ENCODE results near the gene SETD1A.
"Not testable (repeated sequence)": the region's sequence is repeated elsewhere in the genome, so short reads cannot be mapped to it uniquely, and the experiment has no call there.

DNA sequence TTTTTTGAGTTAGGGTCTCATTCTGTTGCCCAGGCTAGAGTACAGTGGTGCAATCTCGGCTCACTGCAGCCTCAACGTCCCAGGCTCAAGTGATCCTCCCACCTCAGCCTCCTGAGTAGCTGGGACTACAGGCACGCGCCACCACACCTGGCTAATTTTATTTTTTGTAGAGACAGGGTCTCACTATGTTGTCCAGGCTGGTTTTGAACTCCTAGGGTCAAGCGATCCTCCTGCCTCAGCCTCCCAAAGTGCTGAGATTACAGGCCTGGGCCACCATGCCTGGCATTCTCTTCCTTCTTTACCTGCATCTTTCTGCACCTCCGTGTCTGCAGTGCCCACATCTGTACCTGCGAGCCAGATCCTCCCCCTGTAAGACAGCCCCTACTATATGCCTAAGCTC, 54.3 kb downstream of the SETD1A start:
- TF ChIP-seq, protein P1, sequence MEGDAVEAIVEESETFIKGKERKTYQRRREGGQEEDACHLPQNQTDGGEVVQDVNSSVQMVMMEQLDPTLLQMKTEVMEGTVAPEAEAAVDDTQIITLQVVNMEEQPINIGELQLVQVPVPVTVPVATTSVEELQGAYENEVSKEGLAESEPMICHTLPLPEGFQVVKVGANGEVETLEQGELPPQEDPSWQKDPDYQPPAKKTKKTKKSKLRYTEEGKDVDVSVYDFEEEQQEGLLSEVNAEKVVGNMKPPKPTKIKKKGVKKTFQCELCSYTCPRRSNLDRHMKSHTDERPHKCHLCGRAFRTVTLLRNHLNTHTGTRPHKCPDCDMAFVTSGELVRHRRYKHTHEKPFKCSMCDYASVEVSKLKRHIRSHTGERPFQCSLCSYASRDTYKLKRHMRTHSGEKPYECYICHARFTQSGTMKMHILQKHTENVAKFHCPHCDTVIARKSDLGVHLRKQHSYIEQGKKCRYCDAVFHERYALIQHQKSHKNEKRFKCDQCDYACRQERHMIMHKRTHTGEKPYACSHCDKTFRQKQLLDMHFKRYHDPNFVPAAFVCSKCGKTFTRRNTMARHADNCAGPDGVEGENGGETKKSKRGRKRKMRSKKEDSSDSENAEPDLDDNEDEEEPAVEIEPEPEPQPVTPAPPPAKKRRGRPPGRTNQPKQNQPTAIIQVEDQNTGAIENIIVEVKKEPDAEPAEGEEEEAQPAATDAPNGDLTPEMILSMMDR (conservative IDR thresholded peaks at IDR 0.05): not testable (repeated sequence)
- TF ChIP-seq EZH2 (IDR thresholded peaks at IDR 0.05; ENCODE audit: low read depth): not testable (repeated sequence)

All from PC-9 (cell line).